Osteoblast (primary cell): Measurements from ENCODE around the gene PSMA6. TPM values are rescaled to one million over a fixed set of nuclear protein-coding genes. Genes with fewer than 3 reads are reported as not detected.

ENCODE experiments used
- DNase-seq: peaks from one replicate; pipeline ENCODE4 v3.0.0; 2011; ENCODE audit warnings: low spot score, mixed read lengths; ENCODE audit not compliant: insufficient read length; ENCODE audit errors: missing footprints
- H2AFZ ChIP-seq: 2 replicates; pipeline ENCODE4 v1.6.0; 2011; ENCODE audit warnings: mild to moderate bottlenecking, low read length
- H3K27ac ChIP-seq: 2 replicates; pipeline ENCODE4 v1.5.1; 2011; ENCODE audit warnings: mild to moderate bottlenecking, low read depth, low read length, moderate library complexity
- H3K27me3 ChIP-seq: 2 replicates; pipeline ENCODE4 v1.6.0; 2012; ENCODE audit warnings: mild to moderate bottlenecking, control low read depth, inconsistent platforms, low read length, moderate library complexity; ENCODE audit not compliant: insufficient read depth
- H3K36me3 ChIP-seq: 2 replicates; pipeline ENCODE4 v1.5.1; 2011; ENCODE audit warnings: mild to moderate bottlenecking, low read length, control low read depth, moderate library complexity; ENCODE audit not compliant: insufficient read depth
- H3K4me1 ChIP-seq: 2 replicates; pipeline ENCODE4 v1.5.1; 2011; ENCODE audit warnings: mild to moderate bottlenecking, low read length, control low read depth, moderate library complexity; ENCODE audit not compliant: insufficient read depth
- H3K4me2 ChIP-seq: 2 replicates; pipeline ENCODE4 v1.6.0; 2011; ENCODE audit warnings: mild to moderate bottlenecking, low read length; ENCODE audit not compliant: insufficient read depth
- H3K4me3 ChIP-seq: fragments of 200-600 bp; sonication (generic); 3 replicates; pipeline ENCODE4 v1.5.1; 2012; ENCODE audit warnings: mild to moderate bottlenecking, low read length, inconsistent platforms; ENCODE audit not compliant: insufficient read depth
- H3K79me2 ChIP-seq: 2 replicates; pipeline ENCODE4 v1.6.0; 2012; ENCODE audit warnings: mild to moderate bottlenecking, low read length, control low read depth, inconsistent platforms; ENCODE audit not compliant: insufficient read depth
- H3K9me3 ChIP-seq: 2 replicates; pipeline ENCODE4 v1.5.1; 2011; ENCODE audit warnings: low read depth, low read length, control low read depth
- H4K20me1 ChIP-seq: 2 replicates; pipeline ENCODE4 v1.6.0; 2012; ENCODE audit warnings: mild to moderate bottlenecking, low read length, control low read depth; ENCODE audit not compliant: insufficient read depth
- total RNA-seq: library from RNA; depleted of rRNA; stranded (reverse); fragments of >200 nt; gene quantifications from 2 replicates; pipeline ENCODE4 v1.2.3, GENCODE V29; 2012
- TF ChIP-seq, protein P1 (sequence below): IDR thresholded peaks from 2 replicates; pipeline ENCODE4 v1.5.1; 2011; ENCODE audit warnings: mild to moderate bottlenecking, low read depth, low read length, moderate library complexity; ENCODE audit errors: extremely low read depth

Gene PSMA6
- total RNA-seq, 1 donor = 170 TPM

DNA sequence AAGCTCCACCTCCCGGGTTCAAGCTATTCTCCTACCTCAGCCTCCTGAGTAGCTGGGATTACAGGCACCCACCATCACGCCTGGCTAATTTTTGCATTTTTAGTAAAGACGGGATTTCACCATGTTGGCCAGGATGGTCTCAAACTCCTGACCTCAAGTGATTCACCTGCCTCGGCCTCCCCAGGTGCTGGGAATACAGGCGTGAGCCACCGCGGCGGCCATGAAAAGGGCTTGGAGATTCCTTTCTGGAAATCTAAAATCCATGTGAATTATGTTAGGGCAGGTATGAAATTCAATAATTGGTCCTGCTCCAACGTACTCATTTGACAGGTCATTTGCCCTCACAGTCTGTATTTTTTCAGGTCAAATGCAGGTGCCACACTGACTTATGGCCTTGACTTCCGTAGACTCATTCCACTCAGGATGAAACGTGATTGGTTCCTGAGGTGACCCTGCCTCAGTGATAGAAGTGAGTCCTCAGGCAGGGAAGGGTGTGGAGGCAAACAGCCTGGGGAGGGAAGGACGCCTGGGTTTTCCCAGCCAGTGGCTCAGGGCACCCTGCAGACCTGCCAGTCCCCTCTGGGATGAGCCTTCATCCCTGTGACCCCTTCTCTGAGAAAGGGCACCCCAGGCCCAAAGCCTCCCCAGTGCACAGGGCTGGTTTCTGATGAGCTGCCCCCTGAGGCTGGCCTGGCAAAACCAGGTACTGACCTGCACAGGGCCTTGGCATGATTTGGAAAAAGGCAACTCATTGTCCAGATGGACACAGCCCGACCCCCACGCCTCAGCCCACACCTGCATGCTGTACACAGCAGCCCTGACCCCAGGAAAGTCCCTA, 48.7 kb downstream of the PSMA6 start:
- H3K27me3 ChIP-seq = no peaks in the 10 kb centered on the region
- H3K4me3 ChIP-seq = no peak overlapping the region
- no peaks in the 10 kb centered on the region for H3K79me2 ChIP-seq
- H3K4me1 ChIP-seq = peaks cover 38% of the 10 kb centered on the region
- peak overlapping the region; percentile 84 for H3K4me2 ChIP-seq
- DNase-seq = no peak
- H4K20me1 ChIP-seq = no peaks in the 10 kb centered on the region
- TF ChIP-seq, protein P1, sequence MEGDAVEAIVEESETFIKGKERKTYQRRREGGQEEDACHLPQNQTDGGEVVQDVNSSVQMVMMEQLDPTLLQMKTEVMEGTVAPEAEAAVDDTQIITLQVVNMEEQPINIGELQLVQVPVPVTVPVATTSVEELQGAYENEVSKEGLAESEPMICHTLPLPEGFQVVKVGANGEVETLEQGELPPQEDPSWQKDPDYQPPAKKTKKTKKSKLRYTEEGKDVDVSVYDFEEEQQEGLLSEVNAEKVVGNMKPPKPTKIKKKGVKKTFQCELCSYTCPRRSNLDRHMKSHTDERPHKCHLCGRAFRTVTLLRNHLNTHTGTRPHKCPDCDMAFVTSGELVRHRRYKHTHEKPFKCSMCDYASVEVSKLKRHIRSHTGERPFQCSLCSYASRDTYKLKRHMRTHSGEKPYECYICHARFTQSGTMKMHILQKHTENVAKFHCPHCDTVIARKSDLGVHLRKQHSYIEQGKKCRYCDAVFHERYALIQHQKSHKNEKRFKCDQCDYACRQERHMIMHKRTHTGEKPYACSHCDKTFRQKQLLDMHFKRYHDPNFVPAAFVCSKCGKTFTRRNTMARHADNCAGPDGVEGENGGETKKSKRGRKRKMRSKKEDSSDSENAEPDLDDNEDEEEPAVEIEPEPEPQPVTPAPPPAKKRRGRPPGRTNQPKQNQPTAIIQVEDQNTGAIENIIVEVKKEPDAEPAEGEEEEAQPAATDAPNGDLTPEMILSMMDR = no peak
- H2AFZ ChIP-seq = peak overlapping the region; percentile 89
- H3K27ac ChIP-seq = no peak overlapping the region
- H3K9me3 ChIP-seq = no peaks in the 10 kb centered on the region
- no peaks in the 10 kb centered on the region for H3K36me3 ChIP-seq

DNA sequence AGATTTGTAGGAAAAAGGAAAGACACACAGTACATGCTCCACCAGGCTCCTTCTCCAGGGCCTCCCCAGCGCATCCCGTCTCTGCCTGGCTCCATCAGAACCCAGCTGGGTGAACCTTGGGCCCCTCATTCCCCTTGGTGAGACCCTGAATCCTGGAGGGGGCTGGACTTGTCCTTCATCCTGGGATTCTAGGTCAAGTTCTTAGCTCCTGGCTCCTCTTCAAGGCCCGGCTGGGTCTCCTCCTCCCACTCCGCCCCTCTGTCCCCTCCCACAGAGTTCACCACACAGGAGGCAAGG, 49.2 kb downstream of the PSMA6 start:
- DNase-seq = no peak
- TF ChIP-seq, protein P1 = no peak
- peak overlapping the region; percentile 89 for H2AFZ ChIP-seq
- peak overlapping the region; percentile 84 for H3K4me2 ChIP-seq
- H4K20me1 ChIP-seq = no peaks in the 10 kb centered on the region
- no peaks in the 10 kb centered on the region for H3K36me3 ChIP-seq
- peak overlapping the region; percentile 83 for H3K27ac ChIP-seq
- no peaks in the 10 kb centered on the region for H3K9me3 ChIP-seq
- H3K79me2 ChIP-seq = no peaks in the 10 kb centered on the region
- no peaks in the 10 kb centered on the region for H3K27me3 ChIP-seq
- peaks cover 33% of the 10 kb centered on the region for H3K4me1 ChIP-seq
- peak overlapping the region; percentile 64 for H3K4me3 ChIP-seq

DNA sequence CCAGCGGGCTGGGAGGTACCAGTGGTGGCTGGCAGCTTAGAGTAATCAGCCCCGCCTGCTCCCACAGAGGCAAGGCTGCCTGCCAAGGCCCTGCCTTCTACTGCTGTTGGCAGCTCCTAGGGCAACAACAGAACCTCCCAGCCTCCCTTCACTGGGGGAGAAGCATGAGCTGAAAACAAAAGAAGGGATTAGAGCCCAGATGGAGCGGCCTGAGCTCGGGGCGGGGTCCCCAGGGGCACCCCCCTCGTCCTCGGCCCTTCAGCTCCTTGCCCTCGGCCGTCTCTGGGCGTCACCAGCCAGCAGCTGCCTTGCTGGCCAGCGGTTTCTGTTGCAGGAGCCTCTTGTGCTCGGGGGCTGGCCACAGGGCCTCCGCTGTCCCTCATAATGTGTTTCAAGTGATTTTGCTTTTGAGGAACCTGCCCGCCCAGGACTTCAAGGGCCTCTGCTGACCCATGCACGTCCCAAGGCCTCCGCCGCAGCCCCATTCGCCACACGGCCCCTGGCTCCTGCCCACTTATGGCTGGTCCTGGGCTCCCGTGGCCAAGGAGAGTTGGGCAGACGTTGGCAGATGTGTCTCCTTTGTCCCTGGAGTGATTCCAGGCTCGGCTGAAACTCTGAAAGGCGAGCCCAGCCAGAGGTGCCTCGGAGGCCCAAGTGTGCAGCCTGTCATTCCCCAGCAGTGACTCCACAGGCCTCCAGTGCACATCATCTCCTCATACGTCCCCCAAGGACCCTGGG, 49.7 kb downstream of the PSMA6 start:
- no peaks in the 10 kb centered on the region for H3K36me3 ChIP-seq
- no peaks in the 10 kb centered on the region for H3K27me3 ChIP-seq
- TF ChIP-seq, protein P1 = no peak
- peak overlapping the region; percentile 64 for H3K4me3 ChIP-seq
- H3K79me2 ChIP-seq = no peaks in the 10 kb centered on the region
- no peaks in the 10 kb centered on the region for H4K20me1 ChIP-seq
- H2AFZ ChIP-seq = peak overlapping the region; percentile 89
- H3K9me3 ChIP-seq = no peaks in the 10 kb centered on the region
- H3K4me2 ChIP-seq = peak overlapping the region; percentile 84
- peak overlapping the region; percentile 83 for H3K27ac ChIP-seq
- H3K4me1 ChIP-seq = peaks cover 27% of the 10 kb centered on the region
- DNase-seq = peak; percentile 97

DNA sequence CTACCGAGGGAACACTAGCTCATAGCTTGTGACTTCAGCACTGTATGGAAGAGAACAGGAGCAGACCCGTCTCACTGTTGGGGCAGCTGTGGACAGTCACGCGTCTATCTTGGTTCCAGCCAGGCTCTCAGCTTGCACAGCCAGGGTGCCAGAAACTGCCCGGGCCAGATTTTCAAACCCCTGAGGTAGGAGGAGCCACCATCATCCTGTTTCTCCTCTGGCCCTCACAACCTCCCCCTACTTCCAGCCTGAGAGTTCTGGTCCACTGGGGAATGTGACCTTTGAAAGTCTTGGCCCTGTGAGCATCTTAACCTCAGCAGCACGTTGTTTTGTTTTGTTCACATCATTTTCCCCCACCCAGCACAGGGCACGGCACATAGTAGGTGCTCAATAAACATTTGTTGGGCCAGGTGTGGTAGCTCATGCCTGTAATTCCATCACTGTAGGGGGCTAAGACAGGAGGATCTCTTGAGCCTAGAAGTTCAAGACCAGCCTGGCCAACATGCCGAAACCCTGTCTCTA, 50.4 kb downstream of the PSMA6 start:
- H3K4me3 ChIP-seq = peak overlapping the region; percentile 64

More for the DNA sequence above, 50.4 kb downstream of the PSMA6 start:
- TF ChIP-seq, protein P1 = no peak
- DNase-seq = no peak
- Histone ChIP-seq H3K4me2 (peak overlapping the region; percentile 84), H3K27ac (peak overlapping the region; percentile 83), H2AFZ (peak overlapping the region; percentile 89), H3K27me3 (no peaks in the 10 kb centered on the region), H3K36me3 (no peaks in the 10 kb centered on the region), H3K9me3 (no peaks in the 10 kb centered on the region), H3K4me1 (peaks cover 21% of the 10 kb centered on the region), H4K20me1 (no peaks in the 10 kb centered on the region), H3K79me2 (no peaks in the 10 kb centered on the region)
